Smooth muscle cell (in vitro differentiated cells): ENCODE measurements around the gene TAF13. TPM values are rescaled to one million over a fixed set of nuclear protein-coding genes. Genes with fewer than 3 reads are reported as not detected.

Experiments
- DNase-seq: peaks from one replicate; lab custom pipeline; 2025; ENCODE audit not compliant: unreplicated experiment; lab: John Stamatoyannopoulos, UW
- H2AFZ ChIP-seq: fragments of 200-600 bp; sonication (generic); 2 replicates; pipeline ENCODE4 v1.6.0; 2016; ENCODE audit warnings: antibody characterized with exemption, low read depth, mild to moderate bottlenecking
- H3F3A ChIP-seq: fragments of 200-600 bp; sonication (generic); 2 replicates; pipeline ENCODE4 v1.6.0; 2017; ENCODE audit warnings: antibody characterized with exemption, low read depth
- H3K27ac ChIP-seq: fragments of 200-600 bp; sonication (generic); 2 replicates; pipeline ENCODE4 v1.5.1; 2016; ENCODE audit warnings: low read depth, mild to moderate bottlenecking
- H3K27me3 ChIP-seq: fragments of 200-600 bp; sonication (generic); 2 replicates; pipeline ENCODE4 v1.6.1; 2016; ENCODE audit warnings: low read depth, mild to moderate bottlenecking
- H3K36me3 ChIP-seq: fragments of 200-600 bp; sonication (generic); 2 replicates; pipeline ENCODE4 v1.5.1; 2016; ENCODE audit warnings: low read depth
- H3K4me1 ChIP-seq: fragments of 200-600 bp; sonication (generic); 2 replicates; pipeline ENCODE4 v1.5.1; 2016; ENCODE audit warnings: low read depth
- H3K4me2 ChIP-seq: fragments of 200-600 bp; sonication (generic); 2 replicates; pipeline ENCODE4 v1.6.0; 2016; ENCODE audit warnings: mild to moderate bottlenecking
- H3K4me3 ChIP-seq: fragments of 200-600 bp; sonication (generic); 2 replicates; pipeline ENCODE4 v1.5.1; 2016; ENCODE audit warnings: mild to moderate bottlenecking
- H3K79me2 ChIP-seq: fragments of 200-600 bp; sonication (generic); 2 replicates; pipeline ENCODE4 v1.6.0; 2016; ENCODE audit warnings: low read depth, mild to moderate bottlenecking
- H3K9ac ChIP-seq: fragments of 200-600 bp; sonication (generic); 2 replicates; pipeline ENCODE4 v1.6.0; 2016; ENCODE audit warnings: low read depth
- H3K9me3 ChIP-seq: fragments of 200-600 bp; sonication (generic); replicated peaks from 2 replicates; pipeline ENCODE4 v1.5.1; 2016; ENCODE audit warnings: low read depth
- H4K20me1 ChIP-seq: fragments of 200-600 bp; sonication (generic); 2 replicates; pipeline ENCODE4 v1.6.0; 2016; ENCODE audit warnings: low read depth
- WGBS: methylation state at CpG from one replicate; pipeline ENCODE4 v1.1.7; 2016; ENCODE audit warnings: low lambda C conversion rate; 5-methylcytosine and 5-hydroxymethylcytosine counted together
- polyA plus RNA-seq: library from polyadenylated mRNA; unstranded; fragments of >200 nt; fragmentation: Nextera tagmentation; extraction: Ambion mirVana; gene quantifications from 2 replicates; pipeline ENCODE4 v1.2.1, GENCODE V29; 2016
- total RNA-seq: library from RNA; depleted of rRNA; stranded (reverse); fragments of >200 nt; gene quantifications from 2 replicates; pipeline ENCODE4 v1.2.3, GENCODE V29; 2014
- TF ChIP-seq, protein P1 (sequence below): fragments of 200-600 bp; sonication (generic); IDR thresholded peaks from 2 replicates; pipeline ENCODE4 v1.5.1; 2017; ENCODE audit warnings: borderline replicate concordance, mild to moderate bottlenecking, antibody characterized with exemption; ENCODE audit not compliant: insufficient read depth, poor library complexity, severe bottlenecking

The TAF13 gene
- total and polyA plus RNA-seq, 2 experiments from 2014 or later, result 30.1 to 110 TPM

DNA sequence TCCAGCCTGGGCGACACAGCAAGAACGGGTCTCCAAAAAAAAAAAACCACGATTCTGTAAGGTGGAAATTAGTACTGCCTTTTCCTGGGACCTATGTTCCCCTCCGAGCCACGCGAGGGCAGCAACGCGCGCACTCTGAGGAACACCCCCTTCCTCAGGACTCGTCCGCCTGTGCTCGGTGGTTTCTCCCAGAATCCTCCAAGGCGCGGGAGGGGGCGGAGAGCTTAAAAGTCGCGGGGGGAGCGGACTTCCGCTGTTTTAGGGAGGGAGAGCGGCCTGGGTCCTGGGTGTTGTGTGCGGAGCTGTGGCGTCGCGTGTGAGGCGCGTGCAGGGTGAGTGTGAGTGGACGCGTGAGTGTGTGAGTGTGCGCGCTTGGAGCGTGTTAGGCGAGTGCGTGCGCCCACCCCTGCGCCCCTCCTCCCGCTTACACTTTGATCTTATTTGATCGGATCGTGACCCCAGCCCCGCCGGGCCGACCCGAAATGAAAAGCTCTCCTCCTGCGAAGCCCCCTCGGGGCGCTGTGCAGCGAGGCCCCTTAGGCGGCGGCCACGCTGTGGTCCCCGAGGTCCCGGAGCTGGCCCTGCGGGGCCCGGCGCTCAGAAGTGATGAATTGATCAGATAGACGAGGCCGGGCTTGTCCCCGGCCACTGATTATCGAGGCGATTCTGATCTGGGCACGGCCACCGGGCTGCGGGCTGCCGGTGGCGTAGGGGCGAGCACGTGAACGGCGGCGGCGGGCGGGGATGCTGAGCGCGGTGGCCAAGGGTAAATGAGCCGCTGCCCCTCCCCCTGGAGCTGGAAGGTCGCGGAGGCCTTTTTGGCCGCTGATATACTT, 24.4 kb upstream of the TAF13 start:
- WGBS, result 2% methylated on average over 75 of the region's 77 CpGs
- Histone ChIP-seq H3K79me2 (peaks cover 20% of the 10 kb centered on the region), H3K36me3 (no peaks in the 10 kb centered on the region), H3K27me3 (no peaks in the 10 kb centered on the region), H2AFZ (peak overlapping the region; percentile 73), H3K27ac (peak overlapping the region; percentile 85), H3K4me2 (peak overlapping the region; percentile 99), H3K9ac (peak overlapping the region; percentile 94), H4K20me1 (peaks cover 6% of the 10 kb centered on the region), H3K9me3 (no peaks in the 10 kb centered on the region), H3K4me3 (peak overlapping the region; percentile 99), H3K4me1 (no peaks in the 10 kb centered on the region), H3F3A (peaks cover 12% of the 10 kb centered on the region)
- TF ChIP-seq, protein P1, sequence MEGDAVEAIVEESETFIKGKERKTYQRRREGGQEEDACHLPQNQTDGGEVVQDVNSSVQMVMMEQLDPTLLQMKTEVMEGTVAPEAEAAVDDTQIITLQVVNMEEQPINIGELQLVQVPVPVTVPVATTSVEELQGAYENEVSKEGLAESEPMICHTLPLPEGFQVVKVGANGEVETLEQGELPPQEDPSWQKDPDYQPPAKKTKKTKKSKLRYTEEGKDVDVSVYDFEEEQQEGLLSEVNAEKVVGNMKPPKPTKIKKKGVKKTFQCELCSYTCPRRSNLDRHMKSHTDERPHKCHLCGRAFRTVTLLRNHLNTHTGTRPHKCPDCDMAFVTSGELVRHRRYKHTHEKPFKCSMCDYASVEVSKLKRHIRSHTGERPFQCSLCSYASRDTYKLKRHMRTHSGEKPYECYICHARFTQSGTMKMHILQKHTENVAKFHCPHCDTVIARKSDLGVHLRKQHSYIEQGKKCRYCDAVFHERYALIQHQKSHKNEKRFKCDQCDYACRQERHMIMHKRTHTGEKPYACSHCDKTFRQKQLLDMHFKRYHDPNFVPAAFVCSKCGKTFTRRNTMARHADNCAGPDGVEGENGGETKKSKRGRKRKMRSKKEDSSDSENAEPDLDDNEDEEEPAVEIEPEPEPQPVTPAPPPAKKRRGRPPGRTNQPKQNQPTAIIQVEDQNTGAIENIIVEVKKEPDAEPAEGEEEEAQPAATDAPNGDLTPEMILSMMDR, result peak; percentile 67
- DNase-seq, result peak; percentile 80

DNA sequence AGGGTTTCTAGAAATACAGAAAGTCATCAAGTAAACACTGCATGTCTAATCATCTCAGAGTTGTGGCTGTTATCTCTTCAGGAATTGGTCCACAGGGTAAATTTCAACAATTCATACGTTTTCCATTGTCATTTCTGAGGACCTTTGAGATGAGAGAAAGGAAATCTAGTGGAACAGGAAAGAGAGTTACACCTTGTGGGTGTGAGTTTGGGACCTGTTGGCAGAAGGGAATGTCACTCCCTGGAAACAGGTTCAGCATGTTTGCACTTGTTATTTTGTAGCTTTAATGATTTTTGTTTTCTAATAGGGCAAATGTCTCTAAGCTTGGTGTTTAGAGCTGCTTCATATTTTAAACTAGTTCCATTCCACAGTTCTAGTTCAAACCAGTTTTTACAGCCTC, 20.3 kb upstream of the TAF13 start:
- no peak overlapping the region for H3K9ac ChIP-seq
- no peak overlapping the region for H2AFZ ChIP-seq
- no peak overlapping the region for H3K4me2 ChIP-seq
- H3K27ac ChIP-seq, result peak overlapping the region; percentile 42
- peaks cover 7% of the 10 kb centered on the region for H3K36me3 ChIP-seq
- no peaks in the 10 kb centered on the region for H3K27me3 ChIP-seq
- H3K9me3 ChIP-seq, result no peaks in the 10 kb centered on the region
- H3F3A ChIP-seq, result peaks cover 21% of the 10 kb centered on the region
- peaks cover 6% of the 10 kb centered on the region for H4K20me1 ChIP-seq
- TF ChIP-seq, protein P1, result no peak
- peaks cover 13% of the 10 kb centered on the region for H3K4me1 ChIP-seq
- no peak for DNase-seq
- H3K4me3 ChIP-seq, result no peak overlapping the region
- H3K79me2 ChIP-seq, result peaks cover 48% of the 10 kb centered on the region
- 80% methylated on average over 1 of the region's 1 CpG for WGBS

DNA sequence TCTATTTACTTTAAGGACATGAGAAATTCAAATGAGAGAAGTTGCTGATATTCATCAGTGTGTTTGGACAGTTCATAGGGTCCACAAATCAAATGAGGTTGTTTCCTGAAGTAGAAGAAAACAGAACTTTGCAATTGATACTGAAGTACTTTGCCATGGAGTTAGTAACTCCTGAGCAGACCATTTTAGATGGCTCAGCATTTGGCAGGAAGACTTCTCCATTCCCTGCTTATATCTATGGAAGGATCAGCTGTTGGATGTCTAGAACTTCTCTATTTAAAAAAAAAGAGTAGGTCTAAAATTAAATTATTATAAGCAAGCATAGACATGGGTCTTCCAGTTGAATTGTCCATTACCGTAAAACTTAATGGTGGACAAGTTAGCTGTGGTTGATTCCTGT, 19.8 kb upstream of the TAF13 start:
- Histone ChIP-seq H3K4me1 (peaks cover 13% of the 10 kb centered on the region), H3K9ac (no peak overlapping the region), H3K4me2 (no peak overlapping the region), H3K4me3 (no peak overlapping the region), H3K36me3 (peaks cover 7% of the 10 kb centered on the region), H3K27me3 (no peaks in the 10 kb centered on the region), H4K20me1 (peaks cover 6% of the 10 kb centered on the region), H3K9me3 (no peaks in the 10 kb centered on the region), H3F3A (peaks cover 23% of the 10 kb centered on the region), H2AFZ (no peak overlapping the region), H3K79me2 (peaks cover 44% of the 10 kb centered on the region), H3K27ac (peak overlapping the region; percentile 36)
- no peak for DNase-seq
- 100% methylated on average over 1 of the region's 1 CpG for WGBS
- TF ChIP-seq, protein P1, result no peak
